ENCODE results near the gene NFATC2IP. TPM values are rescaled to one million over a fixed set of nuclear protein-coding genes. Genes with fewer than 3 reads are reported as not detected.
"Not testable (repeated sequence)": the region's sequence is repeated elsewhere in the genome, so short reads cannot be mapped to it uniquely, and the experiment has no call there.

The NFATC2IP gene
- total RNA-seq, 1 donor from 2014 or later, result 63.9 TPM

- DNase-seq (ENCODE audit: low read depth, low spot score), result no peak
- peaks cover 4% of the 10 kb centered on the region for H3K9me3 Mint-ChIP-seq
- no peaks in the 10 kb centered on the region for H3K36me3 Mint-ChIP-seq (ENCODE audit: low read depth)
- peaks cover 8% of the 10 kb centered on the region for H3K27me3 Mint-ChIP-seq (ENCODE audit: low read depth)
- no peak for TF ChIP-seq CTCF (conservative IDR thresholded peaks at IDR 0.05)
- H3K4me1 Mint-ChIP-seq, result no peaks in the 10 kb centered on the region
- H3K27ac Mint-ChIP-seq (ENCODE audit: unreplicated experiment), result no peak overlapping the region
- no peak overlapping the region for H3K4me3 Mint-ChIP-seq
Measured at GRCh38 chr16:28938721-28939120, 12.0 kb upstream of the NFATC2IP start.

DNA sequence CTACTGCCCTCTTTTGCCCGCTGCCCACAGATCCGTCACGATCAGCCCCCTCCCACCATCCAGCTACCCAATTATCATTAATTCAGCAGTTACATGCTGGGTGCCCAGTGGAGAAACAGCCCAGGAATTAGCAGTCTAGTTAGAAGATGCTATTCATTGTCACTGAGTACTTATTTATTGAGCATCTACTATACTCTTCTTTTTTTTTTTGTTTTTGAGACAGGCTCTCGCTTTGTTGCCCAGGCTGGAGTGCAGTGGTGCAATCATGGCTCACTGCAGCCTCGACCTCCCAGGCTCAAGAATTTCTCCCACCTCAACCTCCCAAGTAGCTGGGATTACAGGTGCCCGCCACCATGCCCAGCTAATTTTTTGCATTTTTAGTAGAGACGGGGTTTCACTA, 10.9 kb upstream of the NFATC2IP start:
- not testable (repeated sequence) for H3K27ac Mint-ChIP-seq (ENCODE audit: unreplicated experiment); H3K4me1 Mint-ChIP-seq; H3K27me3 Mint-ChIP-seq (ENCODE audit: low read depth); H3K4me3 Mint-ChIP-seq; H3K9me3 Mint-ChIP-seq; DNase-seq (ENCODE audit: low read depth, low spot score); H3K36me3 Mint-ChIP-seq (ENCODE audit: low read depth)

DNA sequence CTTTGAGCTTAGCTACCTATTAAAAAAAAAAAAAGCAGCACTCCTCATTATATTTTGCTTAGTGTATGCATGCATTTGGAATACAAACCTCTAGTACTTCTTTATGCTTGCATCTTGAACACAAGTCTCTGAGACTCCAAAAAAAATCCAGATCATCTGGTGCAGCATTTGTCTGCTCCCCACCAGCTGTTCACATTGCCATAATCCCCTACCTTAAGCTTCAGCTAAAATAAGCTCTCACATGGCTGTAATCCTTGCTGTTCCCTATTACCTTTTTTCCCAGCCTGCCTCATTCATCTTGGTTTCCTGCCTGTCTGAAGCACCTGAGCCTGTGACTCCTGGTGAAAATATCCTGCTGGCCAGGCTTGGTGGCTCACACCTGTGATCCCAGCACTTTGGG, 7.5 kb upstream of the NFATC2IP start:
- Mint-ChIP-seq H3K36me3 (ENCODE audit: low read depth) (no peaks in the 10 kb centered on the region), H3K27ac (ENCODE audit: unreplicated experiment) (no peak overlapping the region), H3K9me3 (no peaks in the 10 kb centered on the region), H3K27me3 (ENCODE audit: low read depth) (peaks cover 14% of the 10 kb centered on the region), H3K4me1 (peaks cover 13% of the 10 kb centered on the region), H3K4me3 (no peak overlapping the region)
- no peak for DNase-seq (ENCODE audit: low read depth, low spot score)
- no peak for TF ChIP-seq CTCF (conservative IDR thresholded peaks at IDR 0.05)

DNA sequence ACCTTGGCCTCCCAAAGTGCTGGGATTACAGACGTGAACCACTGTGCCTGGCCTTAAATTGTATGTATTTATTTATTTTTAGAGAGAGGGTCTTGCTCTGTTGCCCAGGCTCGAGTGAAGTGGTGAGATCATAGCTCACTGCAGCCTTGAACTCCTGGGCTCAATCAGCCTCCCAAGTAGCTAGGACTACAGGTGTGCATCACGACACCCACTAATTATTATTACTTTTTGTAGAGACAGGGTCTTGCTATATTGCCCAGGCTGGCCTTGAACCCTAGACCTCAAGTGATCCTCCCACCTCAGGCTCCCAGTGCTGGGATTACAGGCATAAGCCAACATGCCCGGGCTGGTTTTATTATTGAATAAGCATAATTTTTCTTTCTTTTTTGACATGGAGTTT, 4.1 kb upstream of the NFATC2IP start:
- peaks cover 25% of the 10 kb centered on the region for H3K4me1 Mint-ChIP-seq
- no peak for TF ChIP-seq CTCF (conservative IDR thresholded peaks at IDR 0.05)
- peaks cover 11% of the 10 kb centered on the region for H3K27me3 Mint-ChIP-seq (ENCODE audit: low read depth)

GRCh38 chr16:28951410-28951943, 740 bp downstream of the NFATC2IP start:
- DNase-seq (ENCODE audit: low read depth, low spot score), result no peak
- no peak for TF ChIP-seq CTCF (conservative IDR thresholded peaks at IDR 0.05)
- no peaks in the 10 kb centered on the region for H3K9me3 Mint-ChIP-seq
- peak overlapping the region; percentile 98 for H3K4me3 Mint-ChIP-seq
- peaks cover 26% of the 10 kb centered on the region for H3K4me1 Mint-ChIP-seq
- H3K27me3 Mint-ChIP-seq (ENCODE audit: low read depth), result peaks cover 7% of the 10 kb centered on the region
- peaks cover 6% of the 10 kb centered on the region for H3K36me3 Mint-ChIP-seq (ENCODE audit: low read depth)
- H3K27ac Mint-ChIP-seq (ENCODE audit: unreplicated experiment), result no peak overlapping the region

More for the DNA sequence above, 4.1 kb upstream of the NFATC2IP start:
- no peak for DNase-seq (ENCODE audit: low read depth, low spot score)
- H3K36me3 Mint-ChIP-seq (ENCODE audit: low read depth), result peaks cover 3% of the 10 kb centered on the region
- no peak overlapping the region for H3K27ac Mint-ChIP-seq (ENCODE audit: unreplicated experiment)
- H3K9me3 Mint-ChIP-seq, result no peaks in the 10 kb centered on the region
- no peak overlapping the region for H3K4me3 Mint-ChIP-seq

GRCh38 chr16:28958216-28958615, 7.5 kb downstream of the NFATC2IP start:
- Mint-ChIP-seq H3K27me3 (ENCODE audit: low read depth) (no peaks in the 10 kb centered on the region), H3K36me3 (ENCODE audit: low read depth) (peaks cover 14% of the 10 kb centered on the region), H3K4me3 (no peak overlapping the region), H3K4me1 (no peaks in the 10 kb centered on the region), H3K27ac (ENCODE audit: unreplicated experiment) (no peak overlapping the region), H3K9me3 (no peaks in the 10 kb centered on the region)
- TF ChIP-seq CTCF (conservative IDR thresholded peaks at IDR 0.05), result no peak
- DNase-seq (ENCODE audit: low read depth, low spot score), result no peak

Data from neural crest cell (in vitro differentiated cells).